Measurements from ENCODE around the gene SPATA6.

GRCh38 chr1:48402599-48402998 lies 69.4 kb downstream of the SPATA6 start:
- TF ChIP-seq POLR2A (IDR thresholded peaks at IDR 0.05; ENCODE audit: low read depth, low read length) = no peak
- no peak for TF ChIP-seq TAF1 (IDR thresholded peaks at IDR 0.05; ENCODE audit: borderline replicate concordance, low read depth, low read length)
- no peak for TF ChIP-seq POLR2AphosphoS5 (IDR thresholded peaks at IDR 0.05; ENCODE audit: low read depth, low read length)
